ENCODE measurements around the gene ATP10A.

The ATP10A gene

GRCh38 chr15:25742041-25742730, 120.9 kb downstream of the ATP10A start:
- TF ChIP-seq SPI1 (IDR thresholded peaks at IDR 0.05; ENCODE audit: low read depth, low read length), result no peak
- TF ChIP-seq POU2F2 (IDR thresholded peaks at IDR 0.05; ENCODE audit: low read depth, low read length), result no peak
- no peak for TF ChIP-seq POLR2A (IDR thresholded peaks at IDR 0.05; ENCODE audit: low read depth, low read length)
- no peak for TF ChIP-seq POLR2AphosphoS5 (IDR thresholded peaks at IDR 0.05; ENCODE audit: low read depth, low read length)
- TF ChIP-seq TAF1 (IDR thresholded peaks at IDR 0.05; ENCODE audit: low read depth, low read length), result no peak
- TF ChIP-seq PAX5 (IDR thresholded peaks at IDR 0.05; ENCODE audit: insufficient read depth, low read length, severe bottlenecking), result no peak
- DNase-seq (ENCODE audit: insufficient read length, low spot score) (no peak), FAIRE-seq (no peak)

GRCh38 chr15:25741256-25741580, 121.9 kb downstream of the ATP10A start:
- TF ChIP-seq PAX5 (IDR thresholded peaks at IDR 0.05; ENCODE audit: insufficient read depth, low read length, severe bottlenecking) (no peak), SPI1 (IDR thresholded peaks at IDR 0.05; ENCODE audit: low read depth, low read length) (peak; percentile 59)
- FAIRE-seq (no peak), DNase-seq (ENCODE audit: insufficient read length, low spot score) (no peak)

- TF ChIP-seq POLR2AphosphoS5 (IDR thresholded peaks at IDR 0.05; ENCODE audit: low read depth, low read length), result no peak
- TF ChIP-seq POLR2A (IDR thresholded peaks at IDR 0.05; ENCODE audit: low read depth, low read length), result no peak
- TF ChIP-seq SPI1 (IDR thresholded peaks at IDR 0.05; ENCODE audit: low read depth, low read length), result no peak
- no peak for TF ChIP-seq TAF1 (IDR thresholded peaks at IDR 0.05; ENCODE audit: low read depth, low read length)
- no peak for TF ChIP-seq PAX5 (IDR thresholded peaks at IDR 0.05; ENCODE audit: insufficient read depth, low read length, severe bottlenecking)
- TF ChIP-seq POU2F2 (IDR thresholded peaks at IDR 0.05; ENCODE audit: low read depth, low read length), result no peak
- no peak for DNase-seq (ENCODE audit: insufficient read length, low spot score)
- FAIRE-seq, result no peak
These were observed 122.5 kb downstream of the ATP10A start for GRCh38 chr15:25740383-25741255.

GRCh38 chr15:25739687-25740121, 123.4 kb downstream of the ATP10A start:
- TF ChIP-seq TAF1 (IDR thresholded peaks at IDR 0.05; ENCODE audit: low read depth, low read length) (no peak), POLR2A (IDR thresholded peaks at IDR 0.05; ENCODE audit: low read depth, low read length) (no peak), SPI1 (IDR thresholded peaks at IDR 0.05; ENCODE audit: low read depth, low read length) (no peak), POLR2AphosphoS5 (IDR thresholded peaks at IDR 0.05; ENCODE audit: low read depth, low read length) (no peak), PAX5 (IDR thresholded peaks at IDR 0.05; ENCODE audit: insufficient read depth, low read length, severe bottlenecking) (no peak), POU2F2 (IDR thresholded peaks at IDR 0.05; ENCODE audit: low read depth, low read length) (no peak)
- DNase-seq (ENCODE audit: insufficient read length, low spot score), result no peak
- no peak for FAIRE-seq

- FAIRE-seq (no peak), DNase-seq (ENCODE audit: insufficient read length, low spot score) (no peak)
- TF ChIP-seq TAF1 (IDR thresholded peaks at IDR 0.05; ENCODE audit: low read depth, low read length) (no peak), PAX5 (IDR thresholded peaks at IDR 0.05; ENCODE audit: insufficient read depth, low read length, severe bottlenecking) (no peak), POLR2AphosphoS5 (IDR thresholded peaks at IDR 0.05; ENCODE audit: low read depth, low read length) (no peak), SPI1 (IDR thresholded peaks at IDR 0.05; ENCODE audit: low read depth, low read length) (no peak), POLR2A (IDR thresholded peaks at IDR 0.05; ENCODE audit: low read depth, low read length) (no peak), POU2F2 (IDR thresholded peaks at IDR 0.05; ENCODE audit: low read depth, low read length) (no peak)
These were observed 124.8 kb downstream of the ATP10A start for GRCh38 chr15:25738171-25738965.

- DNase-seq (ENCODE audit: insufficient read length, low spot score) (no peak), FAIRE-seq (no peak)
- no peak for TF ChIP-seq PAX5 (IDR thresholded peaks at IDR 0.05; ENCODE audit: insufficient read depth, low read length, severe bottlenecking)
- TF ChIP-seq POU2F2 (IDR thresholded peaks at IDR 0.05; ENCODE audit: low read depth, low read length), result no peak
- no peak for TF ChIP-seq TAF1 (IDR thresholded peaks at IDR 0.05; ENCODE audit: low read depth, low read length)
- TF ChIP-seq POLR2A (IDR thresholded peaks at IDR 0.05; ENCODE audit: low read depth, low read length), result no peak
- TF ChIP-seq SPI1 (IDR thresholded peaks at IDR 0.05; ENCODE audit: low read depth, low read length), result no peak
These were observed 125.9 kb downstream of the ATP10A start for GRCh38 chr15:25737218-25737643.

- FAIRE-seq, result no peak
- no peak for TF ChIP-seq POLR2AphosphoS5 (IDR thresholded peaks at IDR 0.05; ENCODE audit: low read depth, low read length)
- no peak for TF ChIP-seq POLR2A (IDR thresholded peaks at IDR 0.05; ENCODE audit: low read depth, low read length)
- no peak for DNase-seq (ENCODE audit: insufficient read length, low spot score)
These were observed 126.7 kb downstream of the ATP10A start for GRCh38 chr15:25736461-25736860.

GRCh38 chr15:25735550-25736384, 127.4 kb downstream of the ATP10A start:
- no peak for DNase-seq (ENCODE audit: insufficient read length, low spot score)
- no peak for TF ChIP-seq SPI1 (IDR thresholded peaks at IDR 0.05; ENCODE audit: low read depth, low read length)
- TF ChIP-seq POLR2A (IDR thresholded peaks at IDR 0.05; ENCODE audit: low read depth, low read length), result no peak
- no peak for TF ChIP-seq PAX5 (IDR thresholded peaks at IDR 0.05; ENCODE audit: insufficient read depth, low read length, severe bottlenecking)
- TF ChIP-seq POU2F2 (IDR thresholded peaks at IDR 0.05; ENCODE audit: low read depth, low read length), result no peak
- no peak for TF ChIP-seq POLR2AphosphoS5 (IDR thresholded peaks at IDR 0.05; ENCODE audit: low read depth, low read length)
- no peak for TF ChIP-seq TAF1 (IDR thresholded peaks at IDR 0.05; ENCODE audit: low read depth, low read length)
- FAIRE-seq, result no peak
